Cerebellar cortex (tissue), 1 donor: ENCODE data around the gene TRA2B.

Experiments
- DNase-seq: peaks from one replicate; pipeline ENCODE4 v3.0.0-alpha.2; 2015; ENCODE audit warnings: low spot score

Gene TRA2B

DNA sequence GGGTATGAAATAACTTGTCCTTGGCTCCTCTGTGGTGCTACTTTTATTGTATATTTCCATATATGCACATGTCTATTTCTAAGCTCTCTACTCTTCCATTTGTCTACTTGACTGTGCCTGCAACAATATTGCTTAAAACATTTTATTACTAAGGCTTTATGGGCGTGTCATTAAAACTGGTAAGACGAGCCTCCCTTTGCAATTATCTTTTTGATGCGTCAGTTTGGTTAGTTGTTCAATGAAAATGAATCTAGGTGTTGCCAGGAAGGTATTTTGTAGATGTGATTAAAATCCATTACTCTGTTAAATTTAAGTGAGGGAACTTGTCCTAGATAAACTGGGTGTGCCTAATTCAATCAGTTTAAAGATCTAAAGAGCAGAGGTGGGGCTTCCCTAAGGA, 12.9 kb upstream of the TRA2B start:
- no peak for DNase-seq

DNA sequence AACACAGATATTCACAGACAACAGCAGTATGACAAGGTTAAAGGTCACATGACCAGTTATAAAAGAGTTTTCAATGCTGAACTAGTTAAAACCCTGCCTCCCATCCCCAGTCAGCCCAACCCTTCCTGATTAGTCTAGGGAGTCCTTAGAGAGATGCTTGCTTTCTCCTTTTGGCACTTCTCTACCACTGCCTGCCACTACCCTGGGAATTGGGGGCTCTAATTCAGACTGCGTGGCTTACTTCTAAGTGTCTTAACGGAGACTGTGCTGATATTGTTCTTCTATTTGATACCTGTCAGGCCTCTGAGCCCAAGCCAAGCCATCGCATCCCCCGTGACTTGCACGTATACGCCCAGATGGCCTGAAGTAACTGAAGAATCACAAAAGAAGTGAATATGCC, 11.7 kb upstream of the TRA2B start:
- no peak for DNase-seq

DNA sequence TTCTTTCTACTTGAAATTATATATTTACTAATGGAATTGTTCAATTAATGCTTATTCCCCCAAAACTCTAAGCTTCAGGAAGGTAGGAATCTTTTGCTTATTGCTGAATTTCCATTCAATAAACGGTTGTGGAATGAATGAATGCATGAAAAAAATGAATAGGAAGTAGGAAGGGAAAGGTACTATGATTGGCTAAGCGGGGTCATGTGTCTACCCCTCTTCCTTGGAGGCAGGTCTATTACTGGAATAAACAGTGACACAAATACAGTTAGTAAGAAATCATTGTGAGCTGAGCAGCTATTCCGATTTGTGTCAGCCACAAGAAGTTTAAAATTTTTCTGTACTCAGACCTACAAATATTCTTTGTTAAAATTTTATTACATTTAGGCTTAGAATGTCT, 10.5 kb upstream of the TRA2B start:
- DNase-seq: no peak

DNA sequence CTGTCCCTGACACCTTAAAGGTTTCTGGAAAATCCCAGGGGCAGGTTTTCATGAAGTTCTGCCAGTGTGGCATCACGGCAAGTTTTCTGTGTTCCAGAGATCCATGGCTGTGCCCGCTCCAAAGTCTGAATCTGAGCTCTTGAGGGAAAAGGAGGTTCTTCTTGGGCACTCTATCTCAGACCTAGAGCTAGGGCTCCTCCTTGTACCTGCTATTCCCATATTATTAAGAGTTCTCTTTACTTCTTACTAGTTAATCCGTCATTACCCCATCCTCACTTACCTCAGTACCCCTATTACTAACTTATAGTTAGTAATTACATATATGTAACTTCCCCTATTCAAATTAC, 5.9 kb upstream of the TRA2B start:
- DNase-seq: no peak

DNA sequence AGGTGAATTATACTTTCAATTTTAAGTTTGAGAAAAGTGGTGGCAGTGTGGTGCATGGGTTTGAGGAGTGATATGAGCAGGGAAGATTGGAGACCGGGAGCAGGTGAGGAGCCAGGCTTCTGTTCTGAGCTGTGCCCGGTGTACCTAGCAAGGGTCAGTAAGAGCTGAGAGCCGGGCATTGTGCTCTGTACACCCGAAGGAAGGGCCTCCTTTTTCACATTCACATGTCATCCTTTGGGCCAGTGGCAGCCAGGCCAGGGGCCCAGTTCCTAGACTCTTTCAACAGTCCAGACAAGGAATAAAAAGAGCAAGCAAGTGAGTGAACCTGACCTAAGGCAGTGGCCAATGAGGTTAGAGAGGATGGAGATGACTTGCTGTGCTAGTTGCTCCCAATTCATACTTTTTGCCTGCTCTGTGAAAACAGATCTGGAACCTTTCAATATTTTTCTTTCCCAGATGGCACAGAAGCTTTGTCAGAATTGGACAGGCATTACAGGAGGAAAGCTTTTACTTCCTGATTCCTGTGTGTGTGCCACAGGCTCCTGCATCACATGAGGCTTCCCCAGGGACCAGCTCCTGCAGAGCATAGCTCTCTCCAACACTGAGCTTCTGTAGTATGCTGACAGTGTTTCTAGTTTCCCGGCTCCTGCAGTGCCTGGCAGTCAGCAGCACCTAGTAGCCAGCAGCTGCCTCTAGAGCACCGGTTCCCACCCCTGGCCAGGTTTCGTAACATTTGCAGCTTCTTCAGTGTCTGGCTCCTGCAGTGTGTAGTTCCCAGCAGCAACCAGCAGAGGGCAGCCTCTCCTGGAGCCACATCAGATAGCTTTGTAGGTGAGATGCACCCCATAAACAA, 5.3 kb upstream of the TRA2B start:
- DNase-seq: peak; percentile 88

DNA sequence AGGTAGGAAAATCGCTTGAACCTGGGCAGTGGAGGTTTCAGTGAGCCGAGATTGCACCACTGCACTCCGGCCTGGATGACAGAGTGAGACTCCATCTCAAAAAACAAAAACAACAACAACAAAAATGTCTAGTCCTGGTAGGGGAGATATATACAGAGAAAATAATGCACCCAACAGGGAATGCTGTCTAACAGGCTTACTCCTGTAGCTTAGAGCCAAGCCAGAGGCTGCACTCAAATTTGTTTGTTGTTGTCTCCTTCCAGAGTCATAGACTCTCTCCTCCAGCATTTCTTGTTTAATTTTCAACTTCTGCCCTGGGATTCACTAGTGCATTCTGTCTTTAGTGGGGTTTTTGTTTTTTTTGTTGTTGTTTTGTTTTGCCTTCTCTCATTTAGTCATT, 4.6 kb upstream of the TRA2B start:
- DNase-seq: no peak

DNA sequence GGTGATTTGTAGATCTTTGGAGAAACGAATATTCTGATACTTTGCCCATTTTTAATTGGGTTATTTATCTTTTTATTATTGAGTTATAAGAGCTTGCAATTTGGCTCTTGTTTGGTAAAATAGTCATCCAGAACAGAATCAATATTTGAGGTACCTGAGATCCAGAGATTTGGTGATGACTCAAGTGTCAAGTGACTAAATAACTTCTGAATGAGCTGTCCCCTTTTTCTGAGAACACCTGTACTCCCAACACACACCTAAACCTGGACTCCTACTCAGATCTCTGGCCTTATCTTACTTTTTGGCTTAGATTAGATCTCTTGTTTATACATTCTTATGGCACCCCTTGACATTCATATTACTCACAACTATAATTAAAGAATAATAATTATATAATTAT, 3.1 kb upstream of the TRA2B start:
- DNase-seq: no peak

DNA sequence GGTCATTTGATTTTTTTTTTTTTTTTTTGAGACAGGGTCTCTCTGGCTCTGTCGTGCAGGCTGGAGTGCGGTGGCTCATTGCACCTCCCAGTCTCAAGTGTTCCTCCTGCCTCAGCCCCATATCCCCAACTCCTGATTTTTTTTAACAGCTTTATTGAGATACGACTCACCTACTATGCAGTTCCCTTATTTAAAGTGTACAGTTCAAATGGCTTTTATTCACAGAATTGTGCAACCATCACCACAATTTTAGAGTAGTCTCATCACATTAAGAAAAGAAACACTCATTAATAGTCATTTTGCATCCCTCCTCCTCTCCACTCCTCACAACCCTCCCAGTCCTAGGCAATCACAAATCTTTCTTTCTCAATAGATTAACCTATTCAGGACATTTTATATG, 1.9 kb upstream of the TRA2B start:
- DNase-seq: no peak

DNA sequence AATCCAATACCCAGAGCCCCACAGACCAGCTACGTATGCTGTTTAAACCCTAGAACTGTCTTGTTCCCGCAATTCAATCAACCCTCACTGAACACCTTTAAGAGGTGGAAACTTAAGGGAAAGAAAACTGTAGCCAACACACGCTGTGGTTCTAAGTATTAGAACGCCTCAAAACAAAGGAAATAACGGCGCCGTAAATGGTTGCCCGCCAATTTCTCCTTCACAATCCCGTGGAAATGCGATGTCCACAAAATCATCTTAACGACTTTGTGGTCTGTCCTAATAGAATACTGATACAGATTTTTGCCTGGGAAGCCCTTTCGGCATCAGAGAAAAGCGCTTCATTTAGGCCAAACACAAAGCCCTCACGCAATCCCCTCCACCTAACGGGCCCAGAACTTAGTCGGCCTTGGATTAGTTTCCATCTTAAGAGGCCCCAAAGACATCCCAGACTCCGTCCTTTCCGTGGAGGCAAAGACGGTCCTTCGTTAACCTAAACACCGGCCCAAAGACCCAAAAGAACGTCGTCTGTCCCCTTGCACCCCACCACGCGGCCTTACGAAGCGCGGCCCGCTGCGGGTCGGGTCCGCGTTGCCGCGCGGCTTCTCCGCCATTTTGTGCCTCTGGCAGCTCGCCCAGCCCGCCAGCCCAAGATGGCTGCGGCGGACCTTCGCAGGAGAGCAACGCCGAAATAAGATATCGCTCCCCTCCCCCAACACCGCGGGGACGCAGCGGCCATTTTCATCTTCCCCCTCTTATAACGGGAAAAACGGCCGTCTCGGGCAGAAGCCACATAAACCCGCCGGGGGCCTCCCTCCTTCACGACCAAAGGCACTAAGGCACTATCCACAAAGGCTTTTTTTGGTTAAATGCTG, 763 bp downstream of the TRA2B start:
- peak; percentile 69 for DNase-seq

DNA sequence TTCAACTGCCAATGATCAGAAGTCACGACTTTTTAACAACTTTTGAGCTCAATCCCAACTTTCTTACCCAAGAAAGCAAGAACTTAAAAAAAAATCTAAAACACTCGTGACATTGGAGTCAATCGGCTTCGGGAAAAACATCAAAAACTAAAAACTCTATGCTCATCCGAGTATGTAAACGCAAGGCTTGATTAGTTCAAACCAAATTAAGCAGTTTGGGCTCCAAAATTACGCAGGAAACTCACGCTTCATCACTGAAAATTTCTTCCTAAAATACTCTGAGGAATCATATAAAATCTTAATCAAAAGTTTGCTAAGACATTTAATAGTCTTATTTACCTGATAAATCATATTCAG, 1.6 kb downstream of the TRA2B start:
- DNase-seq: no peak

DNA sequence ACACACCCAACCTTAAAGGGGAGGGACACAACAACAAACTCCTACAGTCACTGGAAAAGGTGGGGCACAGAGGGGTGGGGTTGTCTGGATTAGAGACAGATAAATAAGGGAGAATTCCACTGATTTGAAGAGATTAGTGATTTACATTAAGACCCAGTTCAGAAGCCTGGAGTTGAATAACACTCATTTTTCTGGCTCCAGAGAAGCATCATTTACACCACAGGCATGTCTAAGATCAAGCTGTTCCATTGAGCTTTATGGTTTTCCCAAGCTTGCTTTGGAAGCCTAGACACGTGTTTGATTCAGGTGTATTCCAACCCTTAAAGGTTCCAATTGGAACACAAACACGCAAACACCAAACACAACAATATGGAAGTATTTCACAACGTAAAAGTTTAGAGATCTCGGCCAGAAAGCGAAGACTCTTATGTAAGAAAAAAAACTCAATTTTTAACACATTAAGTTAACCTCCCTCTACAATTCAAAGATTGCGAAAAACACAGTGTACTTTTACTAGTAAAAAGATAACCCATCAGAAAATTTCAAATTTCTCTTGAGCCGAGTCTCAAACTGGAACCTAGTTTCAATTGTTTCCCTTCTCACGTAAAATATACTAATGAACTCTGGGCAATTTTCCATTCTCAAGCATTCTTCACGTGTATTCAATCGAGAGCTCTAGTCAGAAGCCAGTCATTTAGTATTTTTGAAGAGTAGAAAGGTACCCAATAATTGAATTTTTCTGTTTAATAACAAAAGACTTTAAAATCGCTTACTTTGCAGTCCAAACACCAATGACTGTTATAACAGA, 2.1 kb downstream of the TRA2B start:
- peak; percentile 28 for DNase-seq

DNA sequence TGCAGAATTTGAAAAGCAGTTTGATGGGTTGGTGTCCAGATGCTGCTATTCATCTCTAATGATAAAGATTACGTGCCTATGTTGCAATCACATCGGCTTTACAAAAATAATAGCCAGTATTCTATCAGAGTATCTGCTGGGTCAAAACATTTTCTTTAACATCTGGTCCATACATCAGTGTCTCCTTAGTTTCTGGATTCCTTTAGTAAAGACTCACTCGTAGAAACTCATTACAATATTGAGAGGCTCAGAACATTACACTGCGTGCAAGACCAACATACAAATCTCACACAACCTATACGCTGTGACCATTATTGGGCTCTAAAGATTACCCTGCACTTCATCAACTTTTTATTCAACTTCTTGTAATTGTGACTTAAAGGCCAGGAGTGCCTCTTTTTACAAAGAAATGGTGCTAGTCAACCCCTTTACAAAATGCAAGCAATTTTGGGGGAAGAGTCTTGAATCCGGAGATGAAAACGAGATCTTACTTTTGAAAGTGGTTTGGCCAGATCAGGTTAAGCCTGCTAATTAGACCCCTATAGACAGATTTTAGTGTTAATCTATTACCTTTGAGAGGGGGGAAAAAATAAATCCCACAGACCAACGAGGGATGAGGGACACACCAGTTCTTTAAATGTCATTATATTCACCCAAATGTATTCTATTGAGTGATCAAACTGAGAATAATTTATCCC, 2.9 kb downstream of the TRA2B start:
- DNase-seq: peak; percentile 19

DNA sequence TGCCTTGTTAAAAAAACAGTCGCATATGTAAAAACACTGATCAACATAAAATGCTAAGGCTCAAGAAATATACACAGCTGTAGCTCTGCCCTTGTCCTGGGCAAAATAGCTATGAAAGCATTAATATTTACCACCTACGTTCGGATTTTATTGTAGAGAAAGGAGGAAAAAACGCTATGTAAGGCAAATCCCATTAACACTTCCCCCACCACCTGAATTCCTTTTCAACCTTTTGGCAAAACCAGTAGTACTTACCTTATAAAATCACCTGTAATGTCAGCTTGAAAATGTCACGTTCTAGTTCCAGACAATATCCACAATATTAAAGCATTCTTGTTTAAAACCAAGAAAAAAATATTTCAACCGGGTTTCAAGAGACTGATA, 3.6 kb downstream of the TRA2B start:
- DNase-seq: no peak

DNA sequence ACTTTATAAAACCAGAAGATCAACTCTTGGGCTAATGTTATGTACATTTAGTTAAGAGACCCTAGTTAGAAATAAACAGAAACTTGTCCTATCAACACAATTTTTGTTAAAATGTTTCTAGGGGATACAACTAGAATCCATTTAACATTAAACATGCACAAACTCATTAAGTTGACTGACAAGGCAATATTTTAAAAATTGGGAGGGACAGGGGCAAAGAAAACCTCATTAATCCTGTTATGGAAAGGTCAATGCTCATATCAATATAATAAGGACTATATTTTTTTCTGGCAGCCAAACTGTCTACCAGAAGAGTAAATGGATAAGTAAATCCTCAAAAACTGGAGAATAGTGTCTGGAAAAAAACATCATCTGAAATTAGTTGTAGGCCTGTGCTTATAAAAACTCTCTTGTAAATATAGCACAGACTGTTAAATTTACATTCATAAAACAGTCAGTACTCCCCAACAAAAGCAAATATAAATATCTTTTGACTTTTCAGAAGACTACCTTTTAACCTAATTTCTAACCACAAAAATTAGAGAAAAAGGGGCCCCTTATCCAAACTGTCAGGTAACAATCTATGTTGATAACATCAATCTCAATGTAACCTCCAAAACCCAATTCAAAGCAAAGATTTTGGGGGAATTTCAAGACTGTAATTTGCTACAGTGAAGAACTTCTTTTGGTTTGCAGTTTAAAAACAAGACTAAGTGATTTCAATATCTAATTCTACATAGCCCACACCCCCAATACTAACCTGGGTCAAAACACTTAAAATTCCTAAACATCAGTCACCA, 4.2 kb downstream of the TRA2B start:
- DNase-seq: peak; percentile 18

DNA sequence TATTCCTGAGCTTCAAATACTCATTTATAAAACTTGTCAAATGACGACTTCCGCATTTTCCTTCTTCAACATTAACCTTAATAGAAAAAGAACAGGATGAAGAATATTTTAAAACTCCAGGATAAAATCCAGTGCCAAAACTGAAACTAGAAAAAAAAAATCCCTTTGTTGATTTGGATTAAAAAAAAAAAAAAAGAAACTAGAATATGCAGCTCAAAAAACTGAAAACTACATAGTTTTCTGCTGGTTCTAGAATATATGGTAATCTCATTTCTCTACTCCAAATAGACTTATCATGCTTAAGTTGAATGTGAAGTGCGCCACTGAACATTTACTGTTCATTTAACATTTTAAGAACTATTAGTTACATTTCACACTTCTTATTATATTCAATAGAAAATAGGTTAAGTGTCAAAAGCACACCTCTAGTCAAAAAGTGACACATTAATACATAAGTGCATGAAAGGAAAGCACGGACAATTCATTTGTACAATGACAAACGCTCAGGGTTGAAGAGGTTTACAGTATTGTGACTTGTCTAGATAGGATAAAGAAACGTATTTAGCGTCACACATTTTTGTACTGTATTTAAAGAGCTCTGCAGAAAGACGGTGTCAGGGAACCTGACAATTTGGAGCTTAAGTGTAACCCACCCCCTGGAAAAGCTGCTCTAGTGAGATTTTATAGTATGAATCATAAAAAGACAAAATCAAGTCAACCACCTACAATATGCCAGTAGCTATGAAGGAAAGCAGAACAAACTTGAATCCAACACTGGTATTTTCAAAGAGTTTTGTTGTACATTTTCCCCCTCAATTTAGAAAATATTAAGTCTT, 5.8 kb downstream of the TRA2B start:
- DNase-seq: peak; percentile 28

DNA sequence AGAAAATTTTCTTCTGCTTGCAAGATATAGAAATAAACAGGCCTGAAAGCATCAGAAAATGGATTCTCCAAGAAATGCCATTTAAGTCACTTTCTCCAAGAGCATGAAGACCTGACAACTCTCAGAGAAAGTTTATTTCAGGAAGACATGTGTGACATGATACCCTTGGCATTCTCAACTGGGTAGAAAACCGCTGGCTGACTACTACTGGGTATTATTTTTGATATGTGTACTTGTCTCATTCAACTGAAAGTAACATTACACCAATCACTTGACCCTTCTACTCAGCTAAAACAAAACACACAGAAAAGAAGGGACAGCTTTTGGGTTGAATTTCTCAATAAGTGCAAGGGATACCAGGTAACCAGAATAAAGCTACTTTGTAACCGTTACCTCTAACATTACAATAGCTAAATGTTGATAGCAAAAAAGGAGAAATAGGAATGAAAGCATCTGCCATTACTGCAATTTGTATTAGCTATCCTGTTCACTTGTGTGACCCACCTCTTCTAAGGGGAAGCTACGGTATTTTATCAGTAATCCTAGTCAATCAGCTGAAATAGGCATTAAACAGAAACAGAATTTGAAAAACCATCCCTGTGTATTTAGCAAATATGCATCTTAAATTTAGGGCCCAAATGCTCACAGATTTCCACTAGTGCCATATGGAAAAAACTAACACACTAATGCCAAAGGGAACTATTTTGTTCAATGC, 7.3 kb downstream of the TRA2B start:
- no peak for DNase-seq

DNA sequence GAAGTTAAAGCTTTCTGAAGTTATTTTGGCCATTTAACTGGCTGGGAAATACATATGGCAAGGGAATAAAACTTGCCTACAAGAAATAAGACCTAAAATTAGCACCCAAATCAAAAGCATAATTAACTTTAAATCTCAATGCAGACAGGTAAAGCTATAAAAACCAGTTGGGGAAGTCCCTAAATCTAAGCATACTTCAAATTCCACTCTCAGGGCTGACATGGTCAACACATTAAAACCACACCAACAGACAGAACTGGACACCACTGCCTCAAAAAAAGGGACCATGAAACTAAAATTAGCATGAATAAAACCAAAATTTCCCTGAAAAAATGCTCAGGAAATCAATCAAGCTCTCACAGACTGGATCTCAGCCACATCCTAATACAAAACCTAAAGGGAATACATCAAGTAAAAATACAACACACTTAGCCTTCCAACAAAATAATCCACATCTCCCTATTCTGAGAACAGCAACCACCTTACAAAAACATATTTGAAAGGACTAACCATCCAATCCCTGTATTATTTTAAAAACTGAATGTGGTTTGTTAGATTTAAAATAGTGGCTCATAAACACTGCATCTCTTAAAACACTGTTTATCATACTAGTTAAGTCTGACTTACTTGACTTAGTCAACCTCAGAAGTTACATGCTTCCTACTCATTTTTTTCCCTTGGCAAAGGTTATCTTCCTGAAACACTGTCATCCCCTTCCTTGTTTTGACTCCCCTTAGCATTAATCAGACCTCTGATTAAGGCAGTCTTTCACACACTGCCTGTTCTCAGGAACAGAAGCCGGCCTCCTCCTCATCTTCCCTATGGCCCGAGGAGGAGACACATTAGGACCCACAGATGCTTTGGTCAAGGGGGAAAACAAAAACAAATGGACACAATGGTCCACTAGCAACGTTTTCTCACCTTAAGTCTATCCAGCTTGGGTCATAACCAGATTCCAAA, 8.3 kb downstream of the TRA2B start:
- DNase-seq: peak; percentile 21

DNA sequence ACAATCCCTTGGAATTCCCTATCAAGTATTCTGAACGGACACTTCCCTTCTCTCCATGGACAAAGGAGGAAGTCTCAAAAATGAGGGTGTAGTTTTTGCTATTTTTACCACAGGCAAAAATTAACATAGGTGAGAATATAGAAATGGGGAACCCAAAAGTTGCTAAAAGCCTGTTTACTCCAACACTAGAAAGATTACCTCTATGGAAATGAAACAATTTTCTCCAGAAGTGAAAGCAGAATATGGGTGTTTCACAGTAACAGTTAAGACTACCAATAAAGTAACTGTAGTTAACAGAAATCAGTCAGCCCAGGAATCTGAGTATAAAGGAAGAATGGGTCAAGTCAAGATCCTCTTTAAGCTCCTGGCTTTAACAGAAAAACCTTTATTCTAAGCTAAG, 9.3 kb downstream of the TRA2B start:
- no peak for DNase-seq
